HepG2 (cell line): ENCODE measurements around the gene SOX12. TPM values are rescaled to one million over a fixed set of nuclear protein-coding genes. Genes with fewer than 3 reads are reported as not detected.
A peak's percentile ranks its signal among the peaks of the same experiment; 100 is the strongest.

Source experiments
- ATF4 ChIP-seq, 2 experiments: fragments of 450-650 bp in 1 of 2; sonication (generic) in 1 of 2; formaldehyde crosslinking; IDR thresholded peaks; 2 replicates each; pipeline versions ENCODE4 v1.5.0 to v1.8.0; 2020 to 2022; ENCODE audit warnings: mild to moderate bottlenecking in 1 of 2, missing genetic modification reagents in 1 of 2
- BCLAF1 ChIP-seq: fragments of 450-650 bp; IDR thresholded peaks from 2 replicates; pipeline ENCODE4 v1.6.1; 2017; ENCODE audit warnings: mild to moderate bottlenecking
- ETV6 ChIP-seq: sonication (generic); formaldehyde crosslinking; conservative IDR thresholded peaks from 2 replicates; pipeline ENCODE4 v1.4.0; 2020; ENCODE audit warnings: missing genetic modification reagents
- IKZF4 ChIP-seq: sonication (generic); formaldehyde crosslinking; IDR thresholded peaks from 2 replicates; pipeline ENCODE4 v1.5.1; 2020; ENCODE audit warnings: borderline replicate concordance, mild to moderate bottlenecking, low read depth, missing genetic modification reagents; ENCODE audit errors: not compliant biosample characterization
- ISX ChIP-seq: sonication (generic); formaldehyde crosslinking; conservative IDR thresholded peaks from 2 replicates; pipeline ENCODE4 v1.5.0; 2020; ENCODE audit warnings: missing genetic modification reagents
- NFATC3 ChIP-seq: sonication (generic); formaldehyde crosslinking; IDR thresholded peaks from 2 replicates; pipeline ENCODE4 v1.5.1; 2020; ENCODE audit warnings: mild to moderate bottlenecking, missing genetic modification reagents
- PHF20 ChIP-seq: sonication (generic); formaldehyde crosslinking; IDR thresholded peaks from 2 replicates; pipeline ENCODE4 v1.5.0; 2020; ENCODE audit warnings: mild to moderate bottlenecking, missing genetic modification reagents
- POLR2A ChIP-seq, 2 experiments: IDR thresholded peaks; 2 replicates each; pipeline ENCODE4 v1.6.1; 2011; ENCODE audit warnings: low read depth in 2 of 2, low read length in 2 of 2, mild to moderate bottlenecking in 1 of 2, moderate library complexity in 1 of 2; ENCODE audit not compliant: insufficient read depth in 1 of 2
- ZFP82 ChIP-seq: sonication (generic); formaldehyde crosslinking; IDR thresholded peaks from 2 replicates; pipeline ENCODE4 v1.5.1; 2020; ENCODE audit warnings: mild to moderate bottlenecking, missing genetic modification reagents, borderline replicate concordance
- ZNF142 ChIP-seq: sonication (generic); formaldehyde crosslinking; IDR thresholded peaks from 2 replicates; pipeline ENCODE4 v1.4.0; 2020; ENCODE audit warnings: missing genetic modification reagents
- ZNF207 ChIP-seq: fragments of 450-650 bp; IDR thresholded peaks from 2 replicates; pipeline ENCODE4 v1.6.1; 2016; ENCODE audit warnings: antibody characterized with exemption, borderline replicate concordance
- ZNF253 ChIP-seq: sonication (generic); formaldehyde crosslinking; IDR thresholded peaks from 2 replicates; pipeline ENCODE4 v1.8.0; 2022; ENCODE audit warnings: mild to moderate bottlenecking, missing genetic modification reagents, borderline replicate concordance
- ZNF333 ChIP-seq: sonication (generic); formaldehyde crosslinking; IDR thresholded peaks from 2 replicates; pipeline ENCODE4 v1.4.0; 2020; ENCODE audit warnings: mild to moderate bottlenecking, missing genetic modification reagents, borderline replicate concordance
- ZNF460 ChIP-seq: sonication (generic); formaldehyde crosslinking; IDR thresholded peaks from 2 replicates; pipeline ENCODE4 v1.5.1; 2020; ENCODE audit warnings: missing genetic modification reagents, mild to moderate bottlenecking, borderline replicate concordance
- ZNF496 ChIP-seq: sonication (generic); formaldehyde crosslinking; IDR thresholded peaks from 2 replicates; pipeline ENCODE4 v1.8.1; 2023; ENCODE audit warnings: mild to moderate bottlenecking, moderate library complexity, missing genetic modification reagents; ENCODE audit not compliant: insufficient replicate concordance
- ZNF558 ChIP-seq: sonication (generic); formaldehyde crosslinking; IDR thresholded peaks from 2 replicates; pipeline ENCODE4 v1.9.0; 2022; ENCODE audit warnings: mild to moderate bottlenecking, missing genetic modification reagents, borderline replicate concordance
- ZNF570 ChIP-seq: sonication (generic); formaldehyde crosslinking; IDR thresholded peaks from 2 replicates; pipeline ENCODE4 v1.4.0; 2020; ENCODE audit warnings: mild to moderate bottlenecking, missing genetic modification reagents, borderline replicate concordance
- ZNF713 ChIP-seq: sonication (generic); formaldehyde crosslinking; IDR thresholded peaks from 2 replicates; pipeline ENCODE4 v1.4.0; 2020; ENCODE audit warnings: mild to moderate bottlenecking, missing genetic modification reagents
- ZNF790 ChIP-seq: sonication (generic); formaldehyde crosslinking; IDR thresholded peaks from 2 replicates; pipeline ENCODE4 v1.8.0; 2022; ENCODE audit warnings: missing genetic modification reagents, mild to moderate bottlenecking, borderline replicate concordance
- polyA plus RNA-seq, 8 experiments: library from polyadenylated mRNA; depleted of rRNA in 3 of 8; stranded (reverse) in 7 of 8; unstranded in 1 of 8; fragments of >200 nt; fragmentation: Illumina TruSeq in 4 of 8; extraction: Trizol in 4 of 8; gene quantifications; 2 replicates each; pipeline versions ENCODE4 v1.2.1 to v1.2.3, GENCODE V29; 2011 to 2016; ENCODE audit warnings: low read depth in 4 of 8, missing spikeins in 1 of 8, mixed read lengths in 1 of 8; ENCODE audit not compliant: insufficient read depth in 1 of 8
- total RNA-seq, 5 experiments: library from RNA; depleted of rRNA; stranded (reverse); fragments of >200 nt; fragmentation: Illumina TruSeq; extraction: Trizol; gene quantifications; 2 replicates each; pipeline ENCODE4 v1.2.3, GENCODE V29; 2016; ENCODE audit warnings: low read depth in 1 of 5

Gene SOX12
- total and polyA plus RNA-seq, 2 of the 13 experiments (the other 11 are each of a cell fraction or from before 2014, with no cell fraction given), result 10.0 to 18.7 TPM

GRCh38 chr20:354298-354977, 29.1 kb downstream of the SOX12 start (continued):
- TF ChIP-seq ATF4 (CRISPR knock-in tag; IDR thresholded peaks at IDR 0.05), result no peak; a peak in 1 of 4 replicates
- no peak for TF ChIP-seq ZNF570 (CRISPR knock-in tag)
- TF ChIP-seq ZNF790 (CRISPR knock-in tag), result no peak
- TF ChIP-seq PHF20 (CRISPR knock-in tag), result peak; percentile 63; the same call in 1 of the 2 replicates
- TF ChIP-seq ZNF142 (CRISPR knock-in tag), result 0 out of 2 replicates have a peak, but pooled peaks have one; percentile 26
- TF ChIP-seq NFATC3, result peak; percentile 49; the same call in 1 of the 2 replicates
- no peak for TF ChIP-seq ZNF207
- no peak for TF ChIP-seq ZNF460 (CRISPR knock-in tag)
- no peak for TF ChIP-seq ZNF713 (CRISPR knock-in tag)
- TF ChIP-seq ZNF558 (CRISPR knock-in tag), result 0 out of 2 replicates have a peak, but pooled peaks have one; percentile 50
- TF ChIP-seq ISX (CRISPR knock-in tag), result no peak
- TF ChIP-seq ZFP82 (CRISPR knock-in tag), result no peak
- TF ChIP-seq ETV6 (CRISPR knock-in tag), result no peak
- TF ChIP-seq POLR2A (IDR thresholded peaks at IDR 0.05; ENCODE audit: insufficient read depth in 1 of 2, low read depth in 2 of 2, low read length in 2 of 2), result peak in 1 of 2 experiments; percentile 27; a peak in 1 of 4 replicates
- TF ChIP-seq ZNF496 (CRISPR knock-in tag), result no peak
- peak; percentile 62 for TF ChIP-seq IKZF4 (CRISPR knock-in tag)
- no peak for TF ChIP-seq BCLAF1
- TF ChIP-seq ZNF333 (CRISPR knock-in tag), result no peak
- TF ChIP-seq ZNF253 (CRISPR knock-in tag), result 0 out of 2 replicates have a peak, but pooled peaks have one; percentile 2
